HG03064 (cell line): ENCODE results near the gene KCNJ14.
"Not testable (repeated sequence)": the region's sequence is repeated elsewhere in the genome, so short reads cannot be mapped to it uniquely, and the experiment has no call there.

Source experiments
- ATAC-seq: cut with Tn5 transposase; IDR thresholded peaks from one replicate; pipeline ENCODE4 v1.9.1; 2021; ENCODE audit warnings: low read depth; ENCODE audit not compliant: unreplicated experiment

Gene KCNJ14

GRCh38 chr19:48484931-48485612 lies 29.7 kb downstream of the KCNJ14 start:
- ATAC-seq = no peak

GRCh38 chr19:48486706-48487105 lies 31.3 kb downstream of the KCNJ14 start:
- not testable (repeated sequence) for ATAC-seq

GRCh38 chr19:48487544-48487943 lies 32.2 kb downstream of the KCNJ14 start:
- no peak for ATAC-seq

GRCh38 chr19:48487948-48488347 lies 32.6 kb downstream of the KCNJ14 start:
- ATAC-seq = no peak

- ATAC-seq = not testable (repeated sequence)
Measured at GRCh38 chr19:48488478-48488877, 33.1 kb downstream of the KCNJ14 start.

- ATAC-seq = no peak
Measured at GRCh38 chr19:48489608-48490216, 34.3 kb downstream of the KCNJ14 start.

- ATAC-seq = no peak
Measured at GRCh38 chr19:48490981-48491792, 35.8 kb downstream of the KCNJ14 start.

GRCh38 chr19:48491793-48492123 lies 36.4 kb downstream of the KCNJ14 start:
- ATAC-seq = no peak

GRCh38 chr19:48492925-48493717 lies 37.7 kb downstream of the KCNJ14 start:
- ATAC-seq = peak; percentile 64

- ATAC-seq = peak; percentile 7
Measured at GRCh38 chr19:48493718-48494401, 38.5 kb downstream of the KCNJ14 start.

- no peak for ATAC-seq
Measured at GRCh38 chr19:48495396-48495795, 40.0 kb downstream of the KCNJ14 start.

- no peak for ATAC-seq
Measured at GRCh38 chr19:48496959-48497727, 41.8 kb downstream of the KCNJ14 start.

GRCh38 chr19:48497728-48498594 lies 42.6 kb downstream of the KCNJ14 start:
- ATAC-seq = no peak

GRCh38 chr19:48498595-48499311 lies 43.4 kb downstream of the KCNJ14 start:
- no peak for ATAC-seq

- no peak for ATAC-seq
Measured at GRCh38 chr19:48499316-48500090, 44.1 kb downstream of the KCNJ14 start.

- ATAC-seq = no peak
Measured at GRCh38 chr19:48500830-48501493, 45.6 kb downstream of the KCNJ14 start.
